PFSK-1 (cell line): Measurements from ENCODE around the gene CRY2.

Source experiments
- FOXP2 ChIP-seq: optimal IDR thresholded peaks from 2 replicates; pipeline ENCODE3; 2011; ENCODE audit warnings: borderline replicate concordance, control low read depth, inconsistent platforms; ENCODE audit not compliant: insufficient read depth; ENCODE audit errors: extremely low read length, extremely low read depth
- POLR2AphosphoS5 ChIP-seq: IDR thresholded peaks from 2 replicates; pipeline ENCODE4 v1.6.1; 2012; ENCODE audit warnings: low read depth, mild to moderate bottlenecking, control low read depth, low read length, moderate library complexity
- REST ChIP-seq, 2 experiments: IDR thresholded peaks; 2 replicates each; pipeline versions ENCODE4 v1.6.1 to v1.8.0; 2011 to 2012; ENCODE audit warnings: low read depth in 2 of 2, low read length in 2 of 2, control low read depth in 1 of 2, inconsistent platforms in 1 of 2, mild to moderate bottlenecking in 1 of 2, moderate library complexity in 1 of 2; ENCODE audit not compliant: insufficient read depth in 1 of 2
- SIN3A ChIP-seq: IDR thresholded peaks from 2 replicates; pipeline ENCODE4 v1.6.1; 2012; ENCODE audit warnings: mild to moderate bottlenecking, low read length, moderate library complexity, borderline replicate concordance; ENCODE audit not compliant: insufficient read depth
- TAF1 ChIP-seq: IDR thresholded peaks from 2 replicates; pipeline ENCODE4 v1.6.1; 2012; ENCODE audit warnings: low read length, control low read depth, borderline replicate concordance; ENCODE audit not compliant: insufficient read depth

The CRY2 gene

DNA sequence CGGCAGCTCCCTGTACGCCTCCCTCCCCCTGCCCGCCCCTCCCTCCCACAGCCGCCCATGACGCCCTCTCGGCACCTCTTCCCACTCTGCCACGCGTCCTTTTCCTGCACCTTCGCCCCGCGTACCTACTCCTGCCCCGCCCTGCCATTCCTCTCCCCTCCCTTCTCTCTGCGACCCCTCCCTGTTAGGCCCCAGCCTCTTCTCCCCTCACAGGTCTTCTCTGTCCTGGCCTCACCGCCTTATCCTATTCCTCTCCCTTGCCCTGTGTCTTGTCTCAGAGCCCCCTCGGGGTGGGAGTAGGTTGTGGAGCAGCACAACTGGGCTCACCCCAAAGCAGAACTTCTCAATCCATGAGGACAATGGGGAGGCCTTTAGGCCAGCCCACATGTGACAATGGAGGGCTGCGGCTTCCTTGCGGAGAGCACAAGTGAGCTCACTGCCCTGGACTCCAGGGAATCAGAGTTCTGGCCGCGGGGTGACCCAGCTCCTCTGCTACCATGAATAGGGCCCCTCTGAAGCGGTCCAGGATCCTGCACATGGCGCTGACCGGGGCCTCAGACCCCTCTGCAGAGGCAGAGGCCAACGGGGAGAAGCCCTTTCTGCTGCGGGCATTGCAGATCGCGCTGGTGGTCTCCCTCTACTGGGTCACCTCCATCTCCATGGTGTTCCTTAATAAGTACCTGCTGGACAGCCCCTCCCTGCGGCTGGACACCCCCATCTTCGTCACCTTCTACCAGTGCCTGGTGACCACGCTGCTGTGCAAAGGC, 41.8 kb upstream of the CRY2 start:
- TF ChIP-seq FOXP2, result no peak
- no peak for TF ChIP-seq SIN3A
- no peak; the same call in 1 of the 2 replicates for TF ChIP-seq POLR2AphosphoS5
- no peak for TF ChIP-seq TAF1
- no peak for TF ChIP-seq REST (IDR thresholded peaks at IDR 0.05; ENCODE audit: insufficient read depth in 1 of 2, low read depth in 2 of 2, low read length in 2 of 2)

GRCh38 chr11:45806072-45806933, 41.0 kb upstream of the CRY2 start:
- TF ChIP-seq POLR2AphosphoS5, result no peak
- TF ChIP-seq SIN3A, result no peak
- TF ChIP-seq FOXP2, result no peak
- TF ChIP-seq REST (IDR thresholded peaks at IDR 0.05; ENCODE audit: insufficient read depth in 1 of 2, low read depth in 2 of 2, low read length in 2 of 2), result no peak
- no peak for TF ChIP-seq TAF1

GRCh38 chr11:45806937-45807791, 40.1 kb upstream of the CRY2 start:
- TF ChIP-seq REST (IDR thresholded peaks at IDR 0.05; ENCODE audit: insufficient read depth in 1 of 2, low read depth in 2 of 2, low read length in 2 of 2) (no peak), POLR2AphosphoS5 (no peak), SIN3A (no peak), TAF1 (no peak), FOXP2 (no peak)

DNA sequence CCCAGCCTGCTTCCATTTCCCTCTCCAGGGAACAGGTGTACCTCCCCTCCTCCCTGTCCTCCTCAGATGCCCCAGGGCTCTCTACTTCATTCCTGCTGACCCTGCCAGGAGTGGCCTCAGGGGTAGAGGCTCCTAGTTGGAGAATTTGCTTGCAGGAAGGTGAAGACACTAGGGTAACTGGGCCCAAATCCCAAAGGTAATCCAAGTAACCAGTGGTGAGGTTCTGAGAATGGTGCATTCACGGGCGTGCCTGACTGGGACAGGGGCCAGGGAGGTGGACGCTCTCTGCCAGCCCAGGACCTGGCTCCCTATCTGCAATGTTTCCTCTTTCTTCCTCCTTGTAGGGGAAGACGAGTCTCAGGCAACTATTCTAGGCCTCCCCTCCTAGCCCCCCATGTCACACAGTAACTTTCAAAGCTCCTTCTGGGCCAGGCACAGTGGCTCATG, 39.5 kb upstream of the CRY2 start:
- no peak for TF ChIP-seq POLR2AphosphoS5
- no peak for TF ChIP-seq TAF1
- no peak for TF ChIP-seq SIN3A
- TF ChIP-seq REST (IDR thresholded peaks at IDR 0.05; ENCODE audit: insufficient read depth in 1 of 2, low read depth in 2 of 2, low read length in 2 of 2), result no peak
- TF ChIP-seq FOXP2, result no peak
